Measurements from ENCODE around the gene DNAH1. TPM values are rescaled to one million over a fixed set of nuclear protein-coding genes. Genes with fewer than 3 reads are reported as not detected.

The DNAH1 gene
- total RNA-seq, 1 experiment from 2014 or later = 5.9 TPM

GRCh38 chr3:52277071-52277964, 38.8 kb upstream of the DNAH1 start:
- Histone ChIP-seq H3F3A (ENCODE audit: insufficient read depth, low read depth) (peaks cover 12% of the 10 kb centered on the region; the same call in 1 of the 2 replicates), H3K27me3 (ENCODE audit: insufficient read depth, low read depth) (no peaks in the 10 kb centered on the region), H2AFZ (no peak overlapping the region), H3K27ac (peak overlapping the region; percentile 75), H3K9me3 (ENCODE audit: insufficient read depth, low read depth) (no peaks in the 10 kb centered on the region), H3K36me3 (ENCODE audit: low read depth) (peaks cover 11% of the 10 kb centered on the region), H3K9me2 (ENCODE audit: insufficient read depth) (no peaks in the 10 kb centered on the region), H3K4me2 (peak overlapping the region; percentile 98), H4K20me1 (ENCODE audit: insufficient read depth) (peaks cover 46% of the 10 kb centered on the region), H3K4me1 (replicated peaks; ENCODE audit: insufficient read depth) (peaks cover 23% of the 10 kb centered on the region), H3K79me2 (ENCODE audit: low read depth) (peaks cover 58% of the 10 kb centered on the region), H3K4me3 (peak overlapping the region; percentile 78)
- CTCF ChIA-PET = interaction anchor here (0.6 to 1.2 kb wide), 5 partner anchors 26 to 310 kb away, joined by 3 to 14 read pairs (median 3); partner anchors contain the start of gene PCBP4
- DNase-seq = peak in 1 of 2 experiments; percentile 58
- intact Hi-C loops (cut with micrococcal nuclease; ENCODE audit: unreplicated experiment) = loop anchor here (5.0 kb wide), 2 partner anchors 125 to 275 kb away; partner anchors contain the start of gene POC1A
- POLR2A ChIA-PET (ENCODE audit: unreplicated experiment) = interaction anchor here (0.6 kb wide), 1 partner anchor 249 kb away, joined by 4 read pairs; no protein-coding TSS in a partner anchor
- TSS peak; percentile 28 for BruUV-seq (replicated peaks)
- TF ChIP-seq CTCF (conservative IDR thresholded peaks at IDR 0.05) (no peak), EZH2 (IDR thresholded peaks at IDR 0.05; ENCODE audit: low read depth) (no peak)

- TF ChIP-seq EZH2 (IDR thresholded peaks at IDR 0.05; ENCODE audit: low read depth) (no peak), CTCF (conservative IDR thresholded peaks at IDR 0.05) (peak; percentile 38; the same call in 1 of the 2 replicates)
- BruUV-seq (replicated peaks) = no TSS peak
- peak overlapping the region; percentile 75 for H3K27ac ChIP-seq
- H2AFZ ChIP-seq = 0 out of 2 replicates have a peak overlapping the region, but pooled peaks have one; percentile 70
- peak overlapping the region; percentile 98 for H3K4me2 ChIP-seq
- H4K20me1 ChIP-seq (ENCODE audit: insufficient read depth) = peaks cover 38% of the 10 kb centered on the region
- intact Hi-C loops (cut with micrococcal nuclease; ENCODE audit: unreplicated experiment) = loop anchor here (1.0 to 5.0 kb wide), 3 partner anchors 41 to 276 kb away; partner anchors contain the start of gene POC1A
- peaks cover 12% of the 10 kb centered on the region; the same call in 1 of the 2 replicates for H3F3A ChIP-seq (ENCODE audit: insufficient read depth, low read depth)
- peaks cover 5% of the 10 kb centered on the region for H3K36me3 ChIP-seq (ENCODE audit: low read depth)
- no peaks in the 10 kb centered on the region for H3K27me3 ChIP-seq (ENCODE audit: insufficient read depth, low read depth)
- H3K9me2 ChIP-seq (ENCODE audit: insufficient read depth) = no peaks in the 10 kb centered on the region
- H3K9me3 ChIP-seq (ENCODE audit: insufficient read depth, low read depth) = no peaks in the 10 kb centered on the region
- DNase-seq = no peak
- H3K79me2 ChIP-seq (ENCODE audit: low read depth) = peaks cover 51% of the 10 kb centered on the region
- POLR2A ChIA-PET (ENCODE audit: unreplicated experiment) = interaction anchor here (0.7 to 1.0 kb wide), 2 partner anchors 41 to 304 kb away, joined by 3 to 11 read pairs; partner anchors contain the start of gene ABHD14B
- peaks cover 23% of the 10 kb centered on the region for H3K4me1 ChIP-seq (replicated peaks; ENCODE audit: insufficient read depth)
- H3K4me3 ChIP-seq = peak overlapping the region; percentile 78
- CTCF ChIA-PET = interaction anchor here (0.7 kb wide), 2 partner anchors 41 to 311 kb away, joined by 3 read pairs; partner anchors contain the start of gene PCBP4
Observed at GRCh38 chr3:52277972-52278509, 38.1 kb upstream of the DNAH1 start.

GRCh38 chr3:52278510-52279069, 37.5 kb upstream of the DNAH1 start, which contains the start of gene WDR82:
Gene WDR82 (minus strand): TSS chr3:52278649. CDS start chr3:52278361, 288 bp downstream.
- ChIA-PET POLR2A (ENCODE audit: unreplicated experiment) (interaction anchor here (0.6 to 1.0 kb wide), 3 partner anchors 34 to 305 kb away, joined by 3 to 11 read pairs (median 6); partner anchors contain the start of gene ABHD14B), CTCF (interaction anchor here (0.6 to 1.7 kb wide), 3 partner anchors 58 to 126 kb away, joined by 3 to 10 read pairs (median 7); no protein-coding TSS in a partner anchor)
- Histone ChIP-seq H3K27me3 (ENCODE audit: insufficient read depth, low read depth) (no peaks in the 10 kb centered on the region), H3K9me3 (ENCODE audit: insufficient read depth, low read depth) (no peaks in the 10 kb centered on the region), H3K4me3 (peak within 1 kb of the TSS; percentile 78), H3K27ac (peak within 1 kb of the TSS; percentile 75), H3K4me2 (peak within 1 kb of the TSS; percentile 98), H3K9me2 (ENCODE audit: insufficient read depth) (no peaks in the 10 kb centered on the region), H4K20me1 (ENCODE audit: insufficient read depth) (peaks cover 34% of the 10 kb centered on the region), H3F3A (ENCODE audit: insufficient read depth, low read depth) (peaks cover 12% of the 10 kb centered on the region; the same call in 1 of the 2 replicates), H3K36me3 (ENCODE audit: low read depth) (peaks cover 5% of the 10 kb centered on the region), H2AFZ (peak within 1 kb of the TSS; percentile 81; the same call in 1 of the 2 replicates), H3K4me1 (replicated peaks; ENCODE audit: insufficient read depth) (peaks cover 23% of the 10 kb centered on the region), H3K79me2 (ENCODE audit: low read depth) (peaks cover 46% of the 10 kb centered on the region)
- peak; percentile 67 to 96 for DNase-seq
- intact Hi-C loops (cut with micrococcal nuclease; ENCODE audit: unreplicated experiment) = loop anchor here (1.0 to 5.0 kb wide), 3 partner anchors 41 to 276 kb away; partner anchors contain the start of gene POC1A
- BruUV-seq (replicated peaks) = no TSS peak
- TF ChIP-seq CTCF (conservative IDR thresholded peaks at IDR 0.05) (peak; percentile 45), EZH2 (IDR thresholded peaks at IDR 0.05; ENCODE audit: low read depth) (no peak)

Measured in PC-9 (cell line).